ENCODE data around the gene KDM2B. TPM values are rescaled to one million over a fixed set of nuclear protein-coding genes. Genes with fewer than 3 reads are reported as not detected.
A peak's percentile ranks its signal among the peaks of the same experiment; 100 is the strongest.
"Not testable (repeated sequence)": the region's sequence is repeated elsewhere in the genome, so short reads cannot be mapped to it uniquely, and the experiment has no call there.

The KDM2B gene
- total RNA-seq, 1 donor from 2014 or later: 21.3 TPM

DNA sequence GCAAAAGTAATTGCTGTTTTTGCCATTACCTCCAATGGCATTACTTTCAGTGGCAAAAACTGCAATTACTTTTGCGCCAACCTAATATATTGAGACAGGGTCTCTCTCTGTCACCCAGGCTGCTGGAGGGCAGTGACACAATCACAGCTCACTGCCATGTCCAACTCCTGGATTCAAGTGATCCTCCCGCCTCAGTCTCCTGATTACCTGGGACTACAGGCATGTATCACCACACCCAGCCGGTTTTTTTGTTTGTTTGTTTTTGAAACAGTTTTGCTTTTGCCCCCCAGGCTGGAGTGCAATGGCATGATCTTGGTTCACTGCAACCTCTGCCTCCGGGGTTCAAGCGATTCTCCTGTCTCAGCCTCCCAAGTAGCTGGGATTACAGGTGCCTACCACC, 15.7 kb upstream of the KDM2B start:
- peaks cover 8% of the 10 kb centered on the region for H3K4me1 Mint-ChIP-seq (ENCODE audit: low read depth)
- DNase-seq (ENCODE audit: low spot score): no peak
- H3K9me3 Mint-ChIP-seq (ENCODE audit: low read depth): no peaks in the 10 kb centered on the region
- H3K27ac Mint-ChIP-seq (ENCODE audit: unreplicated experiment): no peak overlapping the region
- TF ChIP-seq CTCF (IDR thresholded peaks at IDR 0.05): no peak
- H3K4me3 Mint-ChIP-seq (ENCODE audit: unreplicated experiment): no peak overlapping the region
- no peaks in the 10 kb centered on the region for H3K27me3 Mint-ChIP-seq (ENCODE audit: low read depth)
- H3K36me3 Mint-ChIP-seq (ENCODE audit: low read depth): no peaks in the 10 kb centered on the region

- peaks cover 13% of the 10 kb centered on the region for H3K4me1 Mint-ChIP-seq (ENCODE audit: low read depth)
- no peak overlapping the region for H3K27ac Mint-ChIP-seq (ENCODE audit: unreplicated experiment)
- no peak for TF ChIP-seq CTCF (IDR thresholded peaks at IDR 0.05)
- DNase-seq (ENCODE audit: low spot score): no peak
- no peaks in the 10 kb centered on the region for H3K9me3 Mint-ChIP-seq (ENCODE audit: low read depth)
- no peaks in the 10 kb centered on the region for H3K27me3 Mint-ChIP-seq (ENCODE audit: low read depth)
- no peaks in the 10 kb centered on the region for H3K36me3 Mint-ChIP-seq (ENCODE audit: low read depth)
- no peak overlapping the region for H3K4me3 Mint-ChIP-seq (ENCODE audit: unreplicated experiment)
Observed at GRCh38 chr12:121595520-121595919, 14.7 kb upstream of the KDM2B start.

DNA sequence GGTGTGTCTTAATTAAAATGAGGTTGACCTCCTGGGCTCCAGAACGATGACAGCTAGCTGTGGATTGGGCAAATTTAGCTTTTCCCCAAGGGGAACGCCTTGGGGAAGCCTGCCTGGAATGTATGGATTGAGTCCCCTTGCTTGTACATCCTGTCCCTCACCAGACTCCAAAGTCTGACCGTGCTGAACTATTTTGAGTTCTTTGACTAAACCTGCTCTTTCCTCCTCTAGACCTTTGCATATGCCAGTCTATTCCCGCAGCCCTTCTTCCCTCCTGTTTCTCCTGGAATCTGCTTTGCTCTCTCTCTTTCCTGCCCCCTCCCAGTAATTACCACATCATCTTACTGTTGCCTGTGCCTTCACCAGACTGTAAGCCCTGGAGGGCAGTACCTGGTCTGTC, 11.5 kb upstream of the KDM2B start:
- no peaks in the 10 kb centered on the region for H3K36me3 Mint-ChIP-seq (ENCODE audit: low read depth)
- H3K27ac Mint-ChIP-seq (ENCODE audit: unreplicated experiment): peak overlapping the region; percentile 65
- H3K4me1 Mint-ChIP-seq (ENCODE audit: low read depth): peaks cover 20% of the 10 kb centered on the region
- no peak for DNase-seq (ENCODE audit: low spot score)
- TF ChIP-seq CTCF (IDR thresholded peaks at IDR 0.05): no peak
- H3K4me3 Mint-ChIP-seq (ENCODE audit: unreplicated experiment): no peak overlapping the region
- H3K27me3 Mint-ChIP-seq (ENCODE audit: low read depth): no peaks in the 10 kb centered on the region
- H3K9me3 Mint-ChIP-seq (ENCODE audit: low read depth): no peaks in the 10 kb centered on the region

- Mint-ChIP-seq H3K36me3 (ENCODE audit: low read depth) (no peaks in the 10 kb centered on the region), H3K27ac (ENCODE audit: unreplicated experiment) (peak overlapping the region; percentile 81)
- no peak for DNase-seq (ENCODE audit: low spot score)
Observed at GRCh38 chr12:121590476-121591143, 9.8 kb upstream of the KDM2B start.

DNA sequence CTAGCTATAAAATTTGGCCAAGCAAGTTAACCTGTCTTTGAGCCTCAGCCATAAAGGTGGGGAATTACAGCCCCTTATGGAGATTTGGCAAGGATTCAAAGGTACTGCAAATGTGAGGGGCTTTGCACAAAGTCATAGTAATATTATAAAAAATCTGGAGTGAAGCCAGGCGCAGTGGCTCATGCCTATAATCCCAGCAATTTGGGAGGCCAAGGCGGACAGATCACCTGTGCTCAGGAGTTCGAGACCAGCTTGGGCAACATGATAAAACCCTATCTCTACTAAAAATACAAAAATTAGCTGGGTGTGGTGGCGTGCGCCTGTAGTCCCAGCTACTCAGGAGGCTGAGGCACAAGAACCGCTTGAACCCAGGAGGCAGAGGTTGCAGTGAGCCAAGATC, 4.1 kb upstream of the KDM2B start:
- not testable (repeated sequence) for H3K27me3 Mint-ChIP-seq (ENCODE audit: low read depth); H3K36me3 Mint-ChIP-seq (ENCODE audit: low read depth); H3K27ac Mint-ChIP-seq (ENCODE audit: unreplicated experiment); H3K4me3 Mint-ChIP-seq (ENCODE audit: unreplicated experiment); DNase-seq (ENCODE audit: low spot score); H3K9me3 Mint-ChIP-seq (ENCODE audit: low read depth)
- peaks cover 24% of the 10 kb centered on the region for H3K4me1 Mint-ChIP-seq (ENCODE audit: low read depth)

More at GRCh38 chr12:121590476-121591143, 9.8 kb upstream of the KDM2B start:
- Mint-ChIP-seq H3K27me3 (ENCODE audit: low read depth) (no peaks in the 10 kb centered on the region), H3K4me3 (ENCODE audit: unreplicated experiment) (peak overlapping the region; percentile 48), H3K4me1 (ENCODE audit: low read depth) (peaks cover 20% of the 10 kb centered on the region), H3K9me3 (ENCODE audit: low read depth) (no peaks in the 10 kb centered on the region)
- TF ChIP-seq CTCF (IDR thresholded peaks at IDR 0.05): no peak

GRCh38 chr12:121583334-121583661, 2.5 kb upstream of the KDM2B start:
- not testable (repeated sequence) for H3K36me3 Mint-ChIP-seq (ENCODE audit: low read depth); H3K27ac Mint-ChIP-seq (ENCODE audit: unreplicated experiment); DNase-seq (ENCODE audit: low spot score); H3K27me3 Mint-ChIP-seq (ENCODE audit: low read depth); H3K9me3 Mint-ChIP-seq (ENCODE audit: low read depth); H3K4me3 Mint-ChIP-seq (ENCODE audit: unreplicated experiment)
- peaks cover 30% of the 10 kb centered on the region for H3K4me1 Mint-ChIP-seq (ENCODE audit: low read depth)

Data from chondrocyte (in vitro differentiated cells).